LNCaP clone FGC (cell line): ENCODE results near the gene CUEDC1.

Experiments used
- DNase-seq: peaks from one replicate; pipeline ENCODE4 v3.0.0-alpha.2; 2011; ENCODE audit warnings: low read depth
- H3K4me3 ChIP-seq: 2 replicates; pipeline ENCODE4 v1.5.1; 2011; ENCODE audit warnings: mild to moderate bottlenecking, low read depth, low read length, control low read depth
- TF ChIP-seq, protein P1 (sequence below): IDR thresholded peaks from 2 replicates; pipeline ENCODE4 v1.5.1; 2012; ENCODE audit warnings: mild to moderate bottlenecking; ENCODE audit not compliant: control insufficient read depth, insufficient read depth; ENCODE audit errors: extremely low read depth

The CUEDC1 gene

DNA sequence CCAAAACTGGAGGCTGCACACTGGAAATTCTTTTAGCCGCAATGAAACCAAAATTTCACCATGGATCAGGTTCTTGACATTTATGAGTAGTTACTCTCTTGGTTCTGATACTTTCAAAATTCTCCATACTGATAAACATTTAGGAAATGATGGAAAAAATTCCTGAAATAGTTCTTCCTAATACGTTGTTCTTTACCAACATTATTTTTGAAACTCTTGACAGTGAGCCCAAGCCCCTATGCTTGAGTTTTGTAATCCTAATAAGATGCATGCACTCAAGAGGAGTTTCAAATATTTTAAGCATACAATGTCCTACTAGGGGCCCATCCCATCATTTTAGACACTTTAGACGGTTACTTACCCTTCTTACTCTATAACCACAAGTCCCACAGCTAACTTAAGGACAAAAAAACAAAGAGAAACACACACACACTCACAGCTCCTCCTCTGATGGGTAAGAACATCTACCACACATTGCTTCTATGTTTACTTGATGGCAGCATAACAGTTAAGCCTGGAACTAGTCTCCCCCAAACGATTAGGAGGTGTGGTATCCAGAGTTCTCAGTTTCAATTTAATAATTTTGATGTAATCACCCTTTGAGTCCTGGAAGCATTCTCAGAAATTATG is 29.2 kb upstream of the CUEDC1 start:
- TF ChIP-seq, protein P1, sequence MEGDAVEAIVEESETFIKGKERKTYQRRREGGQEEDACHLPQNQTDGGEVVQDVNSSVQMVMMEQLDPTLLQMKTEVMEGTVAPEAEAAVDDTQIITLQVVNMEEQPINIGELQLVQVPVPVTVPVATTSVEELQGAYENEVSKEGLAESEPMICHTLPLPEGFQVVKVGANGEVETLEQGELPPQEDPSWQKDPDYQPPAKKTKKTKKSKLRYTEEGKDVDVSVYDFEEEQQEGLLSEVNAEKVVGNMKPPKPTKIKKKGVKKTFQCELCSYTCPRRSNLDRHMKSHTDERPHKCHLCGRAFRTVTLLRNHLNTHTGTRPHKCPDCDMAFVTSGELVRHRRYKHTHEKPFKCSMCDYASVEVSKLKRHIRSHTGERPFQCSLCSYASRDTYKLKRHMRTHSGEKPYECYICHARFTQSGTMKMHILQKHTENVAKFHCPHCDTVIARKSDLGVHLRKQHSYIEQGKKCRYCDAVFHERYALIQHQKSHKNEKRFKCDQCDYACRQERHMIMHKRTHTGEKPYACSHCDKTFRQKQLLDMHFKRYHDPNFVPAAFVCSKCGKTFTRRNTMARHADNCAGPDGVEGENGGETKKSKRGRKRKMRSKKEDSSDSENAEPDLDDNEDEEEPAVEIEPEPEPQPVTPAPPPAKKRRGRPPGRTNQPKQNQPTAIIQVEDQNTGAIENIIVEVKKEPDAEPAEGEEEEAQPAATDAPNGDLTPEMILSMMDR: no peak
- no peak for DNase-seq
- H3K4me3 ChIP-seq: no peak overlapping the region

DNA sequence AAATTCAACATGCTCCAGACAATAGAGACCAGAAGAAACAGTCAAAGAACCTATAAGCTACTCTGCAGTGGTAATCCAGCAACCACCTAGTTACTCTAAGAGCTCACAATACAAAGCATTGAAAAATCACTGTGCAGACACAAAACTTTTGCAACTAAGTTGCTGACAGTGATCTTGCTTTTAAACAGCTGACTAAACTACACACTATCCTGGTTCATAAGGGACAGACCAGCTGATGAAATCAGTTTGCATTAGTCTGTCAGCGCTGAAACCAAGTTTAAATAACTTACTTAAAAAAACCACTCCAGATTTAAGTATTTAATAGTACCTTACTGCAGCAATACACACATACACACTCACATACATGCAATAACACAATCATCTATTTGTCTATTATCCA is 28.2 kb upstream of the CUEDC1 start:
- no peak for DNase-seq
- TF ChIP-seq, protein P1: no peak
- H3K4me3 ChIP-seq: no peak overlapping the region

DNA sequence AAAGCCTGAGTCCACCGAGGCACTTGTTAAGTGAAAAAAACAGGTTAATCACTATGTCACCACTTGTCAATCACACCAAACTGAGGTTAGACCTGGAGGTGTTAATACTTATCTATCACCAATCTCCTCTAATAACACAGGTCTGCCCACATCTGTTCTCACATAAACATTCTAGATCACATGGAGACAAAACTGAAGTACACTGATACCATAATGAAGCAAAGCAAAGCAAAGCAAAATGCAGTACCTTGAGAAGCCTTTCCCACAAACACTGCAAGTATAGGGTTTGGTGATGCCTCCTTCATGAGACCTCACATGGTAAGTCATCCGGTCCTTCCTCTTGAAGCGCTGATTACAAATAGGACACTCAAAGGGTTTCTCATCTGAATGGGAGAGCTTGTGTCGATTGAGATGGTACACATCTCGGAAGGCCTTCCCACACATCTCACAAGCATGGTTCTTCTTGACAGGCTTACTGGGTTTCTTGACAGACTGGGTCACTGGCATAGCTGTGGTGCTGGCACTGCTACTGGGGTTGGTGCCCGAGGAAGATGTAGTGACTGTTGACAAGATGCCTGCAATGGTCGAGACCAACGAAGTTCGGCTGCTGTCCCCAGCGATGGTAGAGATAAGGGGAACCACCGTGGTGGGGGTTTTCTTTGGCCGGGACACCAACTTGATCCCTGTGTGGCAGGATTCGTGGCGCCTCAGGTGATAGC is 27.4 kb upstream of the CUEDC1 start:
- TF ChIP-seq, protein P1: no peak
- H3K4me3 ChIP-seq: no peak overlapping the region
- DNase-seq: no peak

DNA sequence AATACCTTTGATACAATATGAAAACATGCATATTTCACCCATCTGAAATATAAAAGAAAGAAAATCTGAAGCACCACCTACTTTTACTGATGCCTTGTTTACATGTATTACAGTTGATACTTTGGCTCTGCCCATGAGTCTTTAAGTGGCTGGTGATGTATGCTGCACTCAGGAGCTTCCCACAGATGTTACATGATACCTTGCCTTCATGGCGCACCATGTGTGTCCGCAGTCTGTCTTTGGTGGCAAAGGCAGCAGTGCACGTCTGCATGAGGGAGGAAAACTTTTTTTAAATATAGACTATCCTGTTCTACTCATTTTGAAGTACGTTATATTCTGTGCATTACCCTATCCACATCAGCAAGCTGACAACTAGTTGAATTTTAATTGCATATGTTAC is 25.3 kb upstream of the CUEDC1 start:
- TF ChIP-seq, protein P1: no peak
- no peak overlapping the region for H3K4me3 ChIP-seq
- DNase-seq: no peak

DNA sequence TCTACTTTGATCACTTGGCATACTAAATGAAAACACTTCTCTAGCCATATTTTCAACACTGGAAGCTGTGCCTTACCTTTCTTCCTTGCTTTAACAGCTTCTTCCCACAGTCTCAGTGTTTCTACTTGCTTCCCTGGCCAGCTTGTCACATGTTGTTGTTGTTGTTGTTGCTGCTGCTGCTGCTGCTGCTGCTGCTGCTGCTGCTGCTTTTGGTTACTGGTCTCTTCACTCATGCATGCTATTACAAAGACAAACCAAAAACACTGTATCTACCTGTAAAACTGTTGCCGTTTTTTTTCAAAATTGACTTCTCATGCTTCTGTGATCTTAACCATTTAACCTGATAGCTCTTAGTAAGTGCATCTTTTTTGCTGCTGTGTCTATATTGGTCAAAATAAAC is 23.9 kb upstream of the CUEDC1 start:
- no peak overlapping the region for H3K4me3 ChIP-seq
- TF ChIP-seq, protein P1: no peak
- DNase-seq: no peak

DNA sequence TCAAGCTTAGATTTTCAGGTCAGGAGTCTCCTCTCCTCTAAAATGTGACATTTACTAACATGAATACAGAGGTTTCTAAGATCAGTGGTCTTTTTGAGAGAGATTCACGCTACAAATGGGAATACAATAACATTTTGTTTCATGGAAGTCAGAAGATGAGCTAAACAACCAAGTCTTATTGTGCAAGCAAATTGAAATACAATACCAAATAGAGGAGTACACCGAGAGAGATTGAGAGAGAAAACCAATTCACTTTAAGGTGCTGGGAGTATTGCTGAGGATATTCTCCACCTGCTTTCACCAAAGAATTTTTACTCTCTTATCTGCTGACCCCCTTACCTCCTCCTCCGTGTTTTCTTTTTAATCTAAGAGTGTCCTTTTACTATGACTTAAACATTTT is 21.4 kb upstream of the CUEDC1 start:
- no peak for DNase-seq
- H3K4me3 ChIP-seq: no peak overlapping the region
- TF ChIP-seq, protein P1: no peak
